HepG2 (cell line): ENCODE results near the gene PSENEN.

Source experiments
- AGO2 ChIP-seq: fragments of 200-400 bp; formaldehyde crosslinking; optimal IDR thresholded peaks from 2 replicates; pipeline ENCODE3; 2017; ENCODE audit warnings: mild to moderate bottlenecking, low read depth, low read length, moderate library complexity
- FOSL1 ChIP-seq: sonication (generic); formaldehyde crosslinking; IDR thresholded peaks from 2 replicates; pipeline ENCODE4 v1.9.0; 2021; ENCODE audit warnings: missing genetic modification reagents, borderline replicate concordance
- HDAC6 ChIP-seq: fragments of 200-600 bp; sonication (generic); IDR thresholded peaks from 2 replicates; pipeline ENCODE4 v1.7.0; 2017; ENCODE audit warnings: mild to moderate bottlenecking, antibody characterized with exemption, low read length, low read depth
- MAX ChIP-seq: IDR thresholded peaks from 2 replicates; pipeline ENCODE4 v1.6.1; 2012; ENCODE audit warnings: inconsistent platforms
- NR3C1 ChIP-seq: sonication (generic); formaldehyde crosslinking; IDR thresholded peaks from 2 replicates; pipeline ENCODE4 v1.4.0; 2020; ENCODE audit warnings: missing genetic modification reagents
- ZNF652 ChIP-seq: IDR thresholded peaks from 2 replicates; pipeline ENCODE4 v1.6.1; 2016; ENCODE audit warnings: low read depth, borderline replicate concordance

GRCh38 chr19:35717665-35718344 lies 27.6 kb upstream of the PSENEN start, which contains the start of gene KMT2B:
- no peak for TF ChIP-seq FOSL1
- no peak for TF ChIP-seq HDAC6
- TF ChIP-seq ZNF652 (CRISPR knock-in tag), result no peak
- no peak for TF ChIP-seq NR3C1 (CRISPR knock-in tag)
- no peak for TF ChIP-seq AGO2
- no peak for TF ChIP-seq MAX
